HepG2 (cell line): ENCODE data around the gene PPIC. TPM values are rescaled to one million over a fixed set of nuclear protein-coding genes. Genes with fewer than 3 reads are reported as not detected.

Experiments
- AKAP8 ChIP-seq: sonication (generic); formaldehyde crosslinking; IDR thresholded peaks from 2 replicates; pipeline ENCODE4 v1.5.1; 2020; ENCODE audit warnings: mild to moderate bottlenecking, missing genetic modification reagents
- DR1 ChIP-seq: sonication (generic); formaldehyde crosslinking; IDR thresholded peaks from 2 replicates; pipeline ENCODE4 v1.8.0; 2021; ENCODE audit warnings: mild to moderate bottlenecking, missing genetic modification reagents, inconsistent platforms
- E2F5 ChIP-seq: sonication (generic); formaldehyde crosslinking; conservative IDR thresholded peaks from 2 replicates; pipeline ENCODE4 v1.4.0; 2020; ENCODE audit warnings: missing genetic modification reagents
- EZH2 ChIP-seq: conservative IDR thresholded peaks from 2 replicates; pipeline ENCODE4 v1.6.1; 2012; ENCODE audit warnings: mild to moderate bottlenecking, low read depth, low read length, moderate library complexity
- FOXA1 ChIP-seq, 2 experiments: fragments of 450-650 bp in 1 of 2; sonication (generic) in 1 of 2; formaldehyde crosslinking in 1 of 2; IDR thresholded peaks; 2 replicates each; pipeline versions ENCODE4 v1.4.0 to v1.6.1; 2016 to 2020; ENCODE audit warnings: missing genetic modification reagents in 1 of 2
- KDM3A ChIP-seq: IDR thresholded peaks from 2 replicates; pipeline ENCODE4 v1.6.1; 2018; ENCODE audit warnings: low read depth, missing compliant biosample characterization
- RBAK ChIP-seq: sonication (generic); formaldehyde crosslinking; IDR thresholded peaks from 2 replicates; pipeline ENCODE4 v1.5.1; 2020; ENCODE audit warnings: mild to moderate bottlenecking, missing genetic modification reagents
- SATB2 ChIP-seq: sonication (generic); formaldehyde crosslinking; IDR thresholded peaks from 2 replicates; pipeline ENCODE4 v1.5.0; 2020; ENCODE audit warnings: missing genetic modification reagents
- SIX4 ChIP-seq: sonication (generic); formaldehyde crosslinking; IDR thresholded peaks from 2 replicates; pipeline ENCODE4 v1.4.0; 2020; ENCODE audit warnings: missing genetic modification reagents
- SMARCE1 ChIP-seq: fragments of 450-650 bp; IDR thresholded peaks from 2 replicates; pipeline ENCODE4 v1.6.1; 2017; ENCODE audit warnings: borderline replicate concordance
- SUZ12 ChIP-seq: fragments of 150-350 bp; IDR thresholded peaks from 2 replicates; pipeline ENCODE4 v1.6.1; 2014; ENCODE audit warnings: low read depth, low read length
- TBL1XR1 ChIP-seq: fragments of 150-350 bp; IDR thresholded peaks from 2 replicates; pipeline ENCODE4 v1.6.1; 2014; ENCODE audit warnings: borderline replicate concordance, low read length; ENCODE audit not compliant: partially characterized antibody
- ZBTB10 ChIP-seq: sonication (generic); formaldehyde crosslinking; IDR thresholded peaks from 2 replicates; pipeline ENCODE4 v1.4.0; 2020; ENCODE audit warnings: missing genetic modification reagents, borderline replicate concordance
- ZNF557 ChIP-seq: sonication (generic); formaldehyde crosslinking; IDR thresholded peaks from 2 replicates; pipeline ENCODE4 v1.4.0; 2020; ENCODE audit warnings: missing genetic modification reagents
- ZSCAN21 ChIP-seq: sonication (generic); formaldehyde crosslinking; IDR thresholded peaks from 2 replicates; pipeline ENCODE4 v1.8.0; 2022; ENCODE audit warnings: mild to moderate bottlenecking, missing genetic modification reagents, moderate library complexity, borderline replicate concordance
- polyA plus RNA-seq, 8 experiments: library from polyadenylated mRNA; depleted of rRNA in 3 of 8; stranded (reverse) in 7 of 8; unstranded in 1 of 8; fragments of >200 nt; fragmentation: Illumina TruSeq in 4 of 8; extraction: Trizol in 4 of 8; gene quantifications; 2 replicates each; pipeline versions ENCODE4 v1.2.1 to v1.2.3, GENCODE V29; 2011 to 2016; ENCODE audit warnings: low read depth in 4 of 8, missing spikeins in 1 of 8, mixed read lengths in 1 of 8; ENCODE audit not compliant: insufficient read depth in 1 of 8
- total RNA-seq, 5 experiments: library from RNA; depleted of rRNA; stranded (reverse); fragments of >200 nt; fragmentation: Illumina TruSeq; extraction: Trizol; gene quantifications; 2 replicates each; pipeline ENCODE4 v1.2.3, GENCODE V29; 2016; ENCODE audit warnings: low read depth in 1 of 5
- TF ChIP-seq, protein P1 (sequence below): sonication (generic); formaldehyde crosslinking; IDR thresholded peaks from 2 replicates; pipeline ENCODE4 v1.4.0; 2020; ENCODE audit warnings: missing genetic modification reagents
- TF ChIP-seq, protein P2 (sequence below): sonication (generic); formaldehyde crosslinking; IDR thresholded peaks from 2 replicates; pipeline ENCODE4 v1.4.0; 2020; ENCODE audit warnings: missing genetic modification reagents
- TF ChIP-seq, protein P3 (sequence below): sonication (generic); formaldehyde crosslinking; IDR thresholded peaks from 2 replicates; pipeline ENCODE4 v1.4.0; 2020; ENCODE audit warnings: missing genetic modification reagents, low read depth, mild to moderate bottlenecking, borderline replicate concordance
- TF ChIP-seq, protein P4 (sequence below): sonication (generic); formaldehyde crosslinking; IDR thresholded peaks from 2 replicates; pipeline ENCODE4 v1.4.0; 2020; ENCODE audit warnings: missing genetic modification reagents, borderline replicate concordance

The PPIC gene
- total and polyA plus RNA-seq, 2 of the 13 experiments (the other 11 are each of a cell fraction or from before 2014, with no cell fraction given): 6.2 to 17.2 TPM

DNA sequence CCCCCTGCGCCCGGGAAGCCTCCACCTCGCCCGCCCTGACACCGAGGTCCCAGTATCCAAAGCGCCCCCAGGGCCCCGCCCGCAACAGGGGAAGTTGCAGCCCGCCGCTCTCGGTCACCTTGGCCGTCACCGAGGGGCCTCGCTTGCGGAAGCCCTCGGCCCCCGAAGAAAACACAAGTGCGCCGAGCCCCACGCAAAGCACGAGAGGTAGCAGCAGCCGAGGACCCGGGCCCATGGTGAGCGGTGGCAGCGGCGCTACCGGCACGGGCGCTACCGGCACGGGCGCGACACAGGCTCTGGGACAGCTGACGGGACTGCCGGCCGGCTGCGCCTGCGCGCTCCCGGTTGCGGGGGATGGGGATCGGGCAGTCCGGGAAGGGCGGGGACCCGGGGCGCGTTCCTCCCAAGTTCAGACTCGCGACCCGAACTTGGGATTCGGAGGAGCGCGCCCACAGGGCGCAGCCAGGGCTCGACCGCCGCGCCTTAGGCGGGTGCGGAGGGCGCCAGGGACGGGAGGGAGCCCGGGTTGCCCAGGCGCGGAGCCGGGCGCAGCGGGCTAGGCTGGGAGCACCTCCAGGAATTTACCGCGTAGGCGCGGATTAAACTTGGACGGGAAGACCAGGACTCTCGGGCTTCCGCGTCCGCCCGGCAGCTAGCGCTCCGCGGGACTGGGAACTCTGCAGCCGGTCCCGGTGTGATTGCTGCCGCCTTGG lies at the start of gene PPIC (continued):
- TF ChIP-seq, protein P1, sequence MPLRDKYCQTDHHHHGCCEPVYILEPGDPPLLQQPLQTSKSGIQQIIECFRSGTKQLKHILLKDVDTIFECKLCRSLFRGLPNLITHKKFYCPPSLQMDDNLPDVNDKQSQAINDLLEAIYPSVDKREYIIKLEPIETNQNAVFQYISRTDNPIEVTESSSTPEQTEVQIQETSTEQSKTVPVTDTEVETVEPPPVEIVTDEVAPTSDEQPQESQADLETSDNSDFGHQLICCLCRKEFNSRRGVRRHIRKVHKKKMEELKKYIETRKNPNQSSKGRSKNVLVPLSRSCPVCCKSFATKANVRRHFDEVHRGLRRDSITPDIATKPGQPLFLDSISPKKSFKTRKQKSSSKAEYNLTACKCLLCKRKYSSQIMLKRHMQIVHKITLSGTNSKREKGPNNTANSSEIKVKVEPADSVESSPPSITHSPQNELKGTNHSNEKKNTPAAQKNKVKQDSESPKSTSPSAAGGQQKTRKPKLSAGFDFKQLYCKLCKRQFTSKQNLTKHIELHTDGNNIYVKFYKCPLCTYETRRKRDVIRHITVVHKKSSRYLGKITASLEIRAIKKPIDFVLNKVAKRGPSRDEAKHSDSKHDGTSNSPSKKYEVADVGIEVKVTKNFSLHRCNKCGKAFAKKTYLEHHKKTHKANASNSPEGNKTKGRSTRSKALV (CRISPR knock-in tag): peak; percentile 93
- TF ChIP-seq EZH2 (no peak), ZBTB10 (CRISPR knock-in tag) (no peak), KDM3A (0 out of 2 replicates have a peak, but pooled peaks have one; percentile 62), SIX4 (CRISPR knock-in tag) (no peak), RBAK (CRISPR knock-in tag) (no peak), FOXA1 (IDR thresholded peaks at IDR 0.05) (no peak), FOXA1 (CRISPR knock-in tag; IDR thresholded peaks at IDR 0.05) (no peak), SUZ12 (no peak), TBL1XR1 (no peak), SATB2 (CRISPR knock-in tag) (no peak), E2F5 (peak; percentile 16; the same call in 1 of the 2 replicates), AKAP8 (CRISPR knock-in tag) (0 out of 2 replicates have a peak, but pooled peaks have one; percentile 37), ZNF557 (CRISPR knock-in tag) (no peak), ZSCAN21 (CRISPR knock-in tag) (no peak), DR1 (CRISPR knock-in tag) (no peak), SMARCE1 (no peak)
- TF ChIP-seq, protein P2, sequence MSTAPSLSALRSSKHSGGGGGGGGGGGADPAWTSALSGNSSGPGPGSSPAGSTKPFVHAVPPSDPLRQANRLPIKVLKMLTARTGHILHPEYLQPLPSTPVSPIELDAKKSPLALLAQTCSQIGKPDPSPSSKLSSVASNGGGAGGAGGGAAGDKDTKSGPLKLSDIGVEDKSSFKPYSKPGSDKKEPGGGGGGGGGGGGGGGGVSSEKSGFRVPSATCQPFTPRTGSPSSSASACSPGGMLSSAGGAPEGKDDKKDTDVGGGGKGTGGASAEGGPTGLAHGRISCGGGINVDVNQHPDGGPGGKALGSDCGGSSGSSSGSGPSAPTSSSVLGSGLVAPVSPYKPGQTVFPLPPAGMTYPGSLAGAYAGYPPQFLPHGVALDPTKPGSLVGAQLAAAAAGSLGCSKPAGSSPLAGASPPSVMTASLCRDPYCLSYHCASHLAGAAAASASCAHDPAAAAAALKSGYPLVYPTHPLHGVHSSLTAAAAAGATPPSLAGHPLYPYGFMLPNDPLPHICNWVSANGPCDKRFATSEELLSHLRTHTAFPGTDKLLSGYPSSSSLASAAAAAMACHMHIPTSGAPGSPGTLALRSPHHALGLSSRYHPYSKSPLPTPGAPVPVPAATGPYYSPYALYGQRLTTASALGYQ (CRISPR knock-in tag): 0 out of 2 replicates have a peak, but pooled peaks have one; percentile 44
- TF ChIP-seq, protein P3, sequence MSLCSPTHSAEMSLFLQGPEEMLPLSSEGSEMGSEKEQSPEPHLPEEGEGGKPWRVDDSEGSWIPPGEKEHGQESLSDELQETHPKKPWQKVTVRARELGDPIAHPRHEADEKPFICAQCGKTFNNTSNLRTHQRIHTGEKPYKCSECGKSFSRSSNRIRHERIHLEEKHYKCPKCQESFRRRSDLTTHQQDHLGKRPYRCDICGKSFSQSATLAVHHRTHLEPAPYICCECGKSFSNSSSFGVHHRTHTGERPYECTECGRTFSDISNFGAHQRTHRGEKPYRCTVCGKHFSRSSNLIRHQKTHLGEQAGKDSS (CRISPR knock-in tag): no peak
- TF ChIP-seq, protein P4, sequence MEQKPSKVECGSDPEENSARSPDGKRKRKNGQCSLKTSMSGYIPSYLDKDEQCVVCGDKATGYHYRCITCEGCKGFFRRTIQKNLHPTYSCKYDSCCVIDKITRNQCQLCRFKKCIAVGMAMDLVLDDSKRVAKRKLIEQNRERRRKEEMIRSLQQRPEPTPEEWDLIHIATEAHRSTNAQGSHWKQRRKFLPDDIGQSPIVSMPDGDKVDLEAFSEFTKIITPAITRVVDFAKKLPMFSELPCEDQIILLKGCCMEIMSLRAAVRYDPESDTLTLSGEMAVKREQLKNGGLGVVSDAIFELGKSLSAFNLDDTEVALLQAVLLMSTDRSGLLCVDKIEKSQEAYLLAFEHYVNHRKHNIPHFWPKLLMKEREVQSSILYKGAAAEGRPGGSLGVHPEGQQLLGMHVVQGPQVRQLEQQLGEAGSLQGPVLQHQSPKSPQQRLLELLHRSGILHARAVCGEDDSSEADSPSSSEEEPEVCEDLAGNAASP (CRISPR knock-in tag): 0 out of 2 replicates have a peak, but pooled peaks have one; percentile 36
